Activated CD8-positive, alpha-beta memory T cell treated with anti-CD3 and anti-CD28 coated beads, Interleukin-2, amount 10 ng/mL, durations not matched to agents 7 days and 5 days (primary cell): ENCODE data around the gene ADGRE2. TPM values are rescaled to one million over a fixed set of nuclear protein-coding genes. Genes with fewer than 3 reads are reported as not detected.
"Not testable (repeated sequence)": the region's sequence is repeated elsewhere in the genome, so short reads cannot be mapped to it uniquely, and the experiment has no call there.

Experiments used
- ATAC-seq: fragments of 150-1000 bp; cut with Tn5 transposase; one replicate; pipeline ENCODE4 v1.10.0; 2021; ENCODE audit warnings: moderate library complexity
- CTCF ChIA-PET: fragments of 350-600 bp; sonication (Branson Sonifier 250); formaldehyde crosslinking; loops from one replicate; lab custom pipeline; 2021; ENCODE audit warnings: antibody characterized with exemption; lab: Charles Lee
- DNase-seq: peaks from one replicate; pipeline ENCODE4 v3.0.0-alpha.2; 2020
- H3K27ac Mint-ChIP-seq: one replicate; pipeline ENCODE4 v1.8.0; 2021; ENCODE audit warnings: mild to moderate bottlenecking, mixed read lengths
- H3K27me3 Mint-ChIP-seq: one replicate; pipeline ENCODE4 v1.8.0; 2021; ENCODE audit warnings: mixed read lengths
- H3K36me3 Mint-ChIP-seq: one replicate; pipeline ENCODE4 v1.8.0; 2021; ENCODE audit warnings: mild to moderate bottlenecking, mixed read lengths
- H3K4me1 Mint-ChIP-seq: one replicate; pipeline ENCODE4 v1.8.0; 2021; ENCODE audit warnings: mixed read lengths
- H3K4me3 Mint-ChIP-seq: one replicate; pipeline ENCODE4 v1.8.0; 2021; ENCODE audit warnings: mild to moderate bottlenecking, moderate library complexity, mixed read lengths
- H3K9me3 Mint-ChIP-seq: one replicate; pipeline ENCODE4 v1.8.0; 2022; ENCODE audit warnings: low read depth, mixed read lengths
- total RNA-seq, 2 experiments: library from RNA; stranded (reverse); gene quantifications; one replicate each; pipeline ENCODE4 v1.2.3, GENCODE V29; 2021

ADGRE2 gene
- under 1 TPM; 0.49 to 0.50 TPM for total RNA-seq

DNA sequence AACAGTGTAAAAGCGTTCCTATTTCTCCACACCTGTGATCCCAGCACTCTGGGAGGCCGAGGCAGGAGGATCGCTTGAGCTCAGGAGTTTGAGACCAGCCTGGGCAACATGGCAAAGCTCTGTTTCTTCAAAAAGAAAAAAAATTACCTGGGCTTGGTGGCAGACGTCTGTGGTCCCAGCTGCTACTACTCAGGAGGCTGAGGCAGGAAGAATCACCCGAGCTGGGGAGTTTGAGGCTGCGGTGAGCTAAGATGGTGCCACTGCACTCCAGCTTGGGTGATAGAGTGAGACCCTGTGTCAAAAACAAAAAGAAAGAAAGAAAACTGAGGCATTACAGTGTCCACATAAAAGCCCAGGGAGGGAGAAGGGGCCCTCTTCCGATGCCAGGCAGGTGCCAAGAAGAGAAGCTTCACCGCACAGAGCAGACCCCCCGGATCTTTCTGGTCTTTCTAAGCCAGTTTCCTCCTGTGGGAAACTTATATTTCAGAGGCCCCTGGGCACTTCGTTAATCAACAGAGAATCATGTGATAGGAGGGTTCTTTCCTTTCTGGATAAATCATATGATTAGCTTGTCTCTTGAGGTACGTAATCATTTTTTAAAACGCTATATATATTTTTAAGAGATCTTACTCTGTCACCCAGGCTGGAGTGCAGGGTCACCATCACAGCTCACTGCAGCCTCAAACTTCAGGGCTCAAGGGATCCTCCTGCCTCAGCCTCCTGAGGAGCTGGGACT, at the start of gene ADGRE2:
ADGRE2 (minus strand) TSS at position 451 of the 736 bp plus-strand sequence. CDS start 1,804 bp downstream, outside the sequence.
- ATAC-seq, H3K9me3 Mint-ChIP-seq, H3K36me3 Mint-ChIP-seq, DNase-seq, H3K4me1 Mint-ChIP-seq, H3K27ac Mint-ChIP-seq, H3K4me3 Mint-ChIP-seq: not testable (repeated sequence)
- H3K27me3 Mint-ChIP-seq, result peaks cover 36% of the 10 kb centered on the region
- CTCF ChIA-PET, result interaction anchor here (1.1 kb wide), 1 partner anchor 8 kb away, joined by 3 read pairs; no protein-coding TSS in a partner anchor

DNA sequence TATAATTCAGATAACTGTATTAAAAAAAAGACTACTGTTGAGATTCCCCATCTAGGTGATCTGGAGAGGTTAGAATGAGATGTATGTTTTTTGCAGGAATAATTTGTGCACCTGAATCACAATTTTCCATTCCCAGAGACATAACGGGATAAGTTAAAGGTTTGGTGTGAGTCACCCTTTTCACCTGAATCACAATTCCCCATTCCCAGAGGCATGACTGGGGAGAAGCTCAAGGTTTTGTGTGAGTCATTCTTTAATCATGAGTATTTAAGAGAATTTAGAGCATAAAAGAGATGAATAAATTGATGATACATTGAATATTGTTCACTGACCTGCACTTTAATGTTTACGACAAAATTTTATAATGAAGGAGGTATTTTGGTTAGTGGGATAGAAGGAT, 47.6 kb upstream of the ADGRE2 start:
- no peak overlapping the region for H3K4me3 Mint-ChIP-seq
- no peak for ATAC-seq
- H3K27me3 Mint-ChIP-seq, result peaks cover 16% of the 10 kb centered on the region
- no peak overlapping the region for H3K27ac Mint-ChIP-seq
- no peaks in the 10 kb centered on the region for H3K4me1 Mint-ChIP-seq
- H3K36me3 Mint-ChIP-seq, result no peaks in the 10 kb centered on the region
- no peak for DNase-seq
- no peaks in the 10 kb centered on the region for H3K9me3 Mint-ChIP-seq
- CTCF ChIA-PET, result no interaction called here

DNA sequence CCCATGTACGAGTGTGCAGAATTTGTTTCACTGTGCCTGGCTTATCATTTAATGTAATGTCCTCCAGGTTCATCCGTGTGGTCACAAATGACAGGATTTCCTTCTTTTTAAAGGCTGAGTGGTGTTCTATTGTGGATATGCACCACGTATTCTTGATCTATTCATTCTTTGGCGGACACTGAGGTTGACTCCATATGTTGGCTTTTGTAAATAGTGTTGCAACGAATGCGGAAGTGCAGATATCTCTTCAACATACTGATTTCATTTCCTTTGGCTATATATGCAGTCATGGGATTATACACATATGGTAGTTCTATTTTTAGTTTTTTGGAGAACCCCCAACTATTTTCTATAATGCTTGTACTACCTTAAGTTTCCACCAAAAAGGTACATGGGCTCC, 43.6 kb upstream of the ADGRE2 start:
- Mint-ChIP-seq H3K27me3 (peaks cover 8% of the 10 kb centered on the region), H3K9me3 (no peaks in the 10 kb centered on the region), H3K36me3 (no peaks in the 10 kb centered on the region), H3K4me3 (no peak overlapping the region), H3K27ac (no peak overlapping the region), H3K4me1 (no peaks in the 10 kb centered on the region)
- ATAC-seq (no peak), DNase-seq (no peak)
- CTCF ChIA-PET, result no interaction called here

DNA sequence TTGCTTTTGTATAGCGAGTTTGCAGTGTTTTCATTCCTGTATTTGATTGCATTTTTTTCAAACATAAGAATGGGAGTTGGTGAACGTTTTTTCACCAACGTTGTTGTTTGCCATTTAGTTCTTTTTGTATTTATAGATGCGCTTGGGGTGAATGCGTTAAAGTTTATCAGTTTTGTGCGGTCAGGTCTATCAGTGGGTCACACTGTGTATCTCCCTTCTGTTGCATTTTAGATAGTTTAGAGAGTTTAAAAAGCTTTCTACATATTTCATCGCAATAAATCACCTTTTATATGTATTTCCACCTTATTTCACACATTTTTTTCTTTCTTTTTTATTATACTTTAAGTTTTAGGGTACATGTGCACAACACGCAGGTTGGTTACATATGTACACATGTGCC, 40.2 kb upstream of the ADGRE2 start:
- no peaks in the 10 kb centered on the region for H3K4me1 Mint-ChIP-seq
- no peak overlapping the region for H3K4me3 Mint-ChIP-seq
- ATAC-seq (no peak), DNase-seq (no peak)
- H3K9me3 Mint-ChIP-seq, result no peaks in the 10 kb centered on the region
- no peak overlapping the region for H3K27ac Mint-ChIP-seq
- no peaks in the 10 kb centered on the region for H3K36me3 Mint-ChIP-seq
- CTCF ChIA-PET, result no interaction called here
- H3K27me3 Mint-ChIP-seq, result no peaks in the 10 kb centered on the region

DNA sequence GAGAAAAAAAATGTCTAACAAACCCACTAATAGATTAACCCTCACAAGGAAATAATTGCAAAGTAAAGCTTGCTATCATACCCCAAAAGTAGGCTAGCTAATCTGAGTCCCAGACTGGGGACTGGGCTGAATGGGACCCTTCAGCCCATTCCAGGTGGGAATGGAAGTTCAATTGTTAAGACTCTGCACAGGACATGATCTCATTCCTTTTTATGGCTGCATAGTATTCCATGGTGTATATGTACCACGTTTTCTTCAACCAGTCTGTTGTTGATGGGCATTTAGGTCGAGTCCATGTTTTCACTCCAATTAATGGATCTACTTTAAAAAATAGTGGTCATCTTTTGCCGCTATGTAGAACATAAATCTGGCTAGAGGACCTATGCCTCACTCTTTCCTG, 38.7 kb upstream of the ADGRE2 start:
- H3K9me3 Mint-ChIP-seq, result no peaks in the 10 kb centered on the region

DNA sequence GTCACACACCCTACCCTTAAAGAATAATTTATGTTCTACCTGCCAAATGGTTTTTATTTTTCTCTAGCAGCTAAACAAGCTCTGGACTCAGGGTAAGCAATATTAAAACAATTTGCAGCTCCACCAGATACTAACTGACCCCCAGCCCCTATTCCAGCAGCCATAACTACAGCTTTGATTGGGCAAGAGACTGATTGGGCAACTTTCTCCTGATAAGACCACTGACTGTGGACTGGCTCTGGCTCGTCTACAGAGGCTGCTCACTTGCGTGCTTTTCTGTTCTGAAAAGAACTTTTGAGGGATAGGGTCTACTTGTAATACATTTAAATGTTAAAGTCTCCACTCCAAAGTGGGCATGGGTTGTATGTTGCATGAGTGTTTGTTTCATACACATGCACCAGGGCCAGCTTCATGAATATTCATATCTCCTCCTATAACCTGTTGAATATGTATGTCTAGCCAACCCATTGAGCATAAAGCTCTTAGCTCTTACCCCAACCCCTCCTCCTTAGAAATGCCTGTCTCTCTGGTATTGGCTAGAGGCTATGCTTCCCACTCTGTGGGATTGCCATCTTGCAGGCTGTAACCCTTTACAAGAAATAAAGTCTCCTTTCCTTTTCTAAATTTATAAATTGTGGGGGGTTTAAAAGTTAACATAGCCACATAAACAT, 36.8 kb upstream of the ADGRE2 start:
- H3K27ac Mint-ChIP-seq, result no peak overlapping the region
- no peaks in the 10 kb centered on the region for H3K36me3 Mint-ChIP-seq
- no peaks in the 10 kb centered on the region for H3K27me3 Mint-ChIP-seq
- no peaks in the 10 kb centered on the region for H3K9me3 Mint-ChIP-seq
- CTCF ChIA-PET, result no interaction called here
- no peak overlapping the region for H3K4me3 Mint-ChIP-seq
- DNase-seq, result no peak
- no peaks in the 10 kb centered on the region for H3K4me1 Mint-ChIP-seq
- no peak for ATAC-seq

More for the DNA sequence above, 38.7 kb upstream of the ADGRE2 start:
- Mint-ChIP-seq H3K4me3 (no peak overlapping the region), H3K36me3 (no peaks in the 10 kb centered on the region), H3K4me1 (no peaks in the 10 kb centered on the region), H3K27me3 (no peaks in the 10 kb centered on the region), H3K27ac (no peak overlapping the region)
- ATAC-seq (no peak), DNase-seq (no peak)
- CTCF ChIA-PET, result no interaction called here

DNA sequence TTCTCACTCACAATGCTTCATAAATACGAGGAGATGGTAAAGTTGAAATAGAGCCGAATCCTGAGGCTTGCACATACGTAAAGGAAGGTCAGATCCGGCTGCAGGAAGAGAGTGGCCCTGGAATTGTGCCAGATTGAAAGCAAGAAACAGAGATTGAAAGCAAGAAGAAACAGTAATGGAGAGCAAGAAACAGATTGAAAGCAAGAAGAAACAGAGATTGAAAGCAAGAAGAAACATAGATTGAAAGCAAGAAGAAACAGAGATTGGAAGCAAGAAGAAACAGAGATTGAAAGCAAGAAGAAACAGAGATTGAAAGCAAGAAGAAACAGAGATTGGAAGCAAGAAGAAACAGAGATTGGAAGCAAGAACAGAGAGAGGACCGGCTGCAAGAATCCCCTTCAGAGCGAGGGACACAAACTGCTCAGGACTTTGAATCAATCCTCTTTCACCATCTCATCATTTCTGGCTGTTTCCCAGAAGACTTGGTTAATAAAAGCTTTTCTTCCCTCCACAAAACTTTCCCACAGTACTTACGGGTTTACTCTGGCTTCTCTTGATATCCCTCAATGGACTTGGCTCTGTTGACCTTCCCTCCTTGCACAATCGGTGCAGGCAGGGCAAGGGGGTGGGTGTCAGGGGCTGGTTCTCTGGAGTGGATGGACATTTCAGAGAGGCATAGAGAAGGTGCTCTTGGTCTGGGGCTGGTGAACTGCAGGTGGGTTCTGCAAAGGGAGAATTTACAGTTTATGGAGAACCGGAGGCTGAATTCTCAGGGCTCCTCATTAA, 31.1 kb upstream of the ADGRE2 start:
- CTCF ChIA-PET, result no interaction called here
- H3K27ac Mint-ChIP-seq, result no peak overlapping the region
- H3K4me1 Mint-ChIP-seq, result no peaks in the 10 kb centered on the region
- ATAC-seq (no peak), DNase-seq (no peak)
- H3K36me3 Mint-ChIP-seq, result no peaks in the 10 kb centered on the region
- no peak overlapping the region for H3K4me3 Mint-ChIP-seq
- H3K27me3 Mint-ChIP-seq, result peaks cover 10% of the 10 kb centered on the region
- no peaks in the 10 kb centered on the region for H3K9me3 Mint-ChIP-seq

DNA sequence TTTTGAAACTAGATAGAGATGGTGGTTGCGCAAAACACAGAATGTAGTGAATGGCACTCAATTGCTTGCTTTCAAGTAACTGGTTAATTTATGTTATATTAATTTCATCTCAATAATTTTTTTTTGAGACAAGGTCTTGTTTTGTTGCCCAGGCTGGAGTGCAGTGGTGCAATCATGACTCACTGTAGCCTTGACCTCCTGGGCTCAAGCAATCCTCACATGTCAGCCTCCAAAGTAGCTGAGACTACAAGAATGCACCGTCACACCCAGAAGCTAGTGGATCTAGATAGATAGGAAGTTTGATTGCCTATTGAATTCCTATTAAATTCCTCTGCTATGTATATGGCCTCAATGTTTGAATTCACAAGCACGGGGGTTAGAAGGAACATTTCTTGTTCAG, 26.4 kb upstream of the ADGRE2 start:
- Mint-ChIP-seq H3K27me3 (peaks cover 10% of the 10 kb centered on the region), H3K27ac (no peak overlapping the region), H3K4me3 (no peak overlapping the region), H3K4me1 (no peaks in the 10 kb centered on the region), H3K36me3 (no peaks in the 10 kb centered on the region), H3K9me3 (no peaks in the 10 kb centered on the region)
- ATAC-seq (no peak), DNase-seq (no peak)
- CTCF ChIA-PET, result no interaction called here

DNA sequence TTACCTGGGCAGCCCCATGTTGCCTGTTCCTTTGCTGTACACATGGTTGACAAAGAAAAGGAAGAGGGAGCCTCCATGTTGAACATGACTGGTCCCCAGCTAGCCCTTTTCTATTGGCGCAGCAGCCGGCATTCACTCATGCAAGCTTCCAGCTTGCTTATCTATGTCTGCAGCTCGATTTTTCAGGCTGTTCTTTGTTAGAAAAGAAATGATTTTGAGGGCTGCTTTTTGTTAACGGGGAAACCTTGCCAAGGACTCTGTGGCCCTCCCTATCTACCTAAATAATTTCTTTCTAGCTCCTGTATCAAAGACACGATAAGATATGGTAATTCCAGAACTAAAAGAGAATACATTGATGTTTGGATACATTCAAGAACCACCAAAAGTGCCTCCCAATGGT, 20.4 kb upstream of the ADGRE2 start:
- Mint-ChIP-seq H3K36me3 (no peaks in the 10 kb centered on the region), H3K4me1 (peaks cover 3% of the 10 kb centered on the region), H3K27me3 (peaks cover 3% of the 10 kb centered on the region), H3K27ac (no peak overlapping the region), H3K9me3 (no peaks in the 10 kb centered on the region), H3K4me3 (no peak overlapping the region)
- DNase-seq (no peak), ATAC-seq (no peak)
- CTCF ChIA-PET, result interaction anchor here (2.3 kb wide), 1 partner anchor 12 kb away, joined by 6 read pairs; no protein-coding TSS in a partner anchor

DNA sequence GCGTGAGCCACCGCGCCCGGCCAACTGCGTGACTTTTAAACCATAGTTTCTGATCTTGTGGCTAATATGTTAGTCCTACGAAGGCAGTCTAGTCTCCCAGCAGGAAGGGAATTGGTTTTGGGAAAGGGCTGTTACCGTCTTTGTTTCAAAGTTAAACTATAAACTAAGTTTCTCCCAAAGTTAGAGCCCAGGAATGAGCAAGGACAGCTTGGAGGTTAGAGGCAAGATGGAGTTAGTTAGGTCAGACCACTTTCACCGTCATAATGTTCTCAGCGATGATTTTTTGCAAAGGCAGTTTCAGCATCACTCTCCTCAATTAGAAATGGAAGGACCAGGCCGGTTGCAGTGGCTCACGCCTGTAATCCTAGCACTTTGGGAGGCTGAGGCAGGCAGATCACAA, 17.7 kb upstream of the ADGRE2 start:
- Mint-ChIP-seq H3K36me3 (no peaks in the 10 kb centered on the region), H3K27ac (no peak overlapping the region), H3K4me3 (no peak overlapping the region), H3K27me3 (peaks cover 14% of the 10 kb centered on the region), H3K4me1 (peaks cover 3% of the 10 kb centered on the region), H3K9me3 (no peaks in the 10 kb centered on the region)
- DNase-seq (no peak), ATAC-seq (no peak)
- CTCF ChIA-PET, result interaction anchor here (0.8 kb wide), 1 partner anchor 10 kb away, joined by 3 read pairs; no protein-coding TSS in a partner anchor

DNA sequence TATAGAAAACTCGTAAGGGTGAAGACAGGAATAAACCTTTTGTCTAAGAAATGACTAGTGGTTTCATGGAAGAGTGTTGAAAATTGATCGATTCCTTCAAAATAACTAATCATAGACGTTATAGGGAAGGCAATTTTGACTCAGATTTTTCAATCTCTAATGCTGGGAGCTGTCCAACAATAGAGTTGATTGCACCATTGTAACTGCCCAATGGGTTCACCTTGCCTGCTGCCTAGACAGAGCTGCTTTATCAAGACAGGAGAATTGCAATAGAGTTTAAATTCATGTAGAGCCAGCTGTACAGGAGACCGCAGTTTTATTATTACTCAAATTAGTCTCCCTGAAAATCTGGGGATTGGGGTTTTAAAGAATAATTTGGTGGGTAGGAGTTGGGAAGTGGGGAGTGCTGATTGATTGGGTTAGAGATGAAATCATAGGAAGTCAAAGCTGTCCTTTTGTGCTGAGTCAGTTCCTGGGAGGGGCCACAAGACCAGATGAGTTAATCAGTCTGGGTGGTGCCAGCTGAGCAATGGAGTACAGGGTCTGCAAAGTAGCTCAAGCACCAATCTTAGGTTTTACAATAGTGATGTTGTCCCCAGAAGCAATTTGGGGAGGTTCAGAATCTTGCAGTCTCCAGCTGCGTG, 16.8 kb upstream of the ADGRE2 start:
- no peaks in the 10 kb centered on the region for H3K9me3 Mint-ChIP-seq
- H3K4me3 Mint-ChIP-seq, result no peak overlapping the region
- peaks cover 14% of the 10 kb centered on the region for H3K27me3 Mint-ChIP-seq
- H3K27ac Mint-ChIP-seq, result no peak overlapping the region
- H3K36me3 Mint-ChIP-seq, result no peaks in the 10 kb centered on the region
- DNase-seq (no peak), ATAC-seq (no peak)
- CTCF ChIA-PET, result interaction anchor here (0.8 kb wide), 1 partner anchor 9 kb away, joined by 3 read pairs; no protein-coding TSS in a partner anchor
- H3K4me1 Mint-ChIP-seq, result peaks cover 3% of the 10 kb centered on the region

DNA sequence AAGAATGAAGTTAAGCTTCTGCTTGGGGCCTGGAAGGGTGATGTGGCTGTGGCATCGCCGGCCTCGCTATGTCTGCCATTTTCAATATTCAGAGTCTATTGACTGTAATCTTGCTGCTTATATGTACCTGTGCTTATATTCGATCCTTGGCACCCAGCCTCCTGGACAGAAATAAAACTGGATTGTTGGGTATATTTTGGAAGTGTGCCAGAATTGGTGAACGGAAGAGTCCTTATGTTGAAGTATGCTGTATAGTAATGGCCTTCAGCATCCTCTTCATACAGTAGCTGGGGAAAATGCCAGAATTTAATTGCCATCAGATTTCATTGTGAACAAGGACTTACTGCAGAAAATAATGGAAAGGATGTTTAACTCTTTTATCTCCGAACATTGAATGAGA, 13.9 kb upstream of the ADGRE2 start:
- peaks cover 14% of the 10 kb centered on the region for H3K27me3 Mint-ChIP-seq
- H3K27ac Mint-ChIP-seq, H3K36me3 Mint-ChIP-seq, ATAC-seq, CTCF ChIA-PET, H3K4me1 Mint-ChIP-seq, H3K4me3 Mint-ChIP-seq, H3K9me3 Mint-ChIP-seq, DNase-seq: not testable (repeated sequence)

DNA sequence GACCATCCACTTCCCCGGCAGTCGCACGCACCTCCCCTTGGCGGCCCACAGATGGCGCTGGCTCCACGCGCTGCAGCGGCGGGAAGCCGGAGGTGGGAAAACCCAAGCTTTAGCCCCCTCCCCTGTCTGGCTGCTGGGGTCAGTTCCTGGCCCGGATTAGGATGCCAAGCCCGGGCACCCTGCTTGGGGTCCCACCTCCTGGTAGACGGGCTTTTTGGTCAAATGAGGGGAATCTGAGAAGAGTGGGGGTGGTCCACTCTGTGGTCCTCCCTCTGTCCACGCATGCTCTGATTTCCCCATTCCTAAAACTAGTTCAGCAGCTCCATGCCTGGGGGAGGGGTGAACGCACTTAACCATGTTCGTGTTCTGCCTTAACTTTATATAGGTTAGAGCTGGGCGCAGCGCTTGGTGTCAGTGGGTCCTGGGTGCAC, 8.1 kb upstream of the ADGRE2 start:
- Mint-ChIP-seq H3K27ac (no peak overlapping the region), H3K4me3 (no peak overlapping the region), H3K4me1 (peaks cover 15% of the 10 kb centered on the region), H3K36me3 (no peaks in the 10 kb centered on the region), H3K9me3 (no peaks in the 10 kb centered on the region), H3K27me3 (peaks cover 14% of the 10 kb centered on the region)
- CTCF ChIA-PET, result interaction anchor here (0.7 to 1.4 kb wide), 10 partner anchors 9 to 448 kb away, joined by 3 to 6 read pairs (median 3); no protein-coding TSS in a partner anchor
- ATAC-seq, result no peak
- DNase-seq, result no peak
